Measurements from ENCODE around the gene RAB5B. TPM values are rescaled to one million over a fixed set of nuclear protein-coding genes. Genes with fewer than 3 reads are reported as not detected.
"Not testable (repeated sequence)": the region's sequence is repeated elsewhere in the genome, so short reads cannot be mapped to it uniquely, and the experiment has no call there.

RAB5B gene
- total and polyA plus RNA-seq, 10 of the 15 experiments (the other 5 are each of a cell fraction or from before 2014, with no cell fraction given): 7.5 to 149 (median 37.8) TPM

DNA sequence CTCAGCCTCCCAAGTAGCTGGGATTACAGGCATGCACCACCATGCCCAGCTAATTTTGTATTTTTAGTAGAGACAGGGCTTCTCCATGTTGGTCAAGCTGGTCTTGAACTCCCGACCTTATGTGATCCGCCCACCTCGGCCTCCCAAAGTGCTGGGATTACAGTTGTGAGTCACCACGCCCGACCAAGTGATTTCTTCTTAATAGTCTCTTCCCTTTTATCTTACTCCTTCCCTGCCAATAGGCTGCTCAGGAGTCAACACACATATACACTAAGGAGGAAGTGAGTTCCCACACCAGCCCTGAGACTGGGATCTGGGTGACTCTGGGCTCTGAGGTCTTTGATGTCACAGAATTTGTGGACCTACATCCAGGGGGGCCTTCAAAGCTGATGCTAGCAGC, 29.5 kb downstream of the RAB5B start:
- H3K9ac ChIP-seq (ENCODE audit: control insufficient read depth, insufficient read depth, low read length); in situ Hi-C loops (cut with MboI); intact Hi-C loops (cut with micrococcal nuclease; ENCODE audit: unreplicated experiment); H4K20me1 ChIP-seq (ENCODE audit: control insufficient read depth, insufficient read depth); FAIRE-seq; BruUV-seq (replicated peaks); H3K4me2 ChIP-seq (ENCODE audit: control insufficient read depth, insufficient read depth); H3K27ac ChIP-seq (ENCODE audit: control insufficient read depth, insufficient read depth); SMC1A ChIA-PET (ENCODE audit: uncharacterized antibody, unreplicated experiment); RAD21 ChIA-PET (ENCODE audit: unreplicated experiment); ATAC-seq; H3K4me3 ChIP-seq; H3K27me3 ChIP-seq (replicated peaks in 1 of 2; ENCODE audit: control insufficient read depth in 2 of 2, insufficient read depth in 2 of 2, low read length in 1 of 2); H3K4me1 ChIP-seq (ENCODE audit: control insufficient read depth, insufficient read depth, low read length); H2AFZ ChIP-seq (ENCODE audit: control insufficient read depth, low read depth, low read length); H3K9me3 ChIP-seq (replicated peaks; ENCODE audit: control insufficient read depth, insufficient read depth, low read length); H3K79me2 ChIP-seq (ENCODE audit: control insufficient read depth, insufficient read depth, low read length); H3K36me3 ChIP-seq (ENCODE audit: control insufficient read depth in 2 of 2, insufficient read depth in 2 of 2, low read length in 1 of 2); DNase-seq (ENCODE audit: low read depth, low spot score): not testable (repeated sequence)
- POLR2A ChIA-PET: interaction anchor here (0.6 to 0.8 kb wide), 3 partner anchors 18 to 1543 kb away, joined by 3 to 6 read pairs (median 3); no protein-coding TSS in a partner anchor
- 70% methylated on average over 5 of the region's 5 CpGs for WGBS (ENCODE audit: insufficient coverage, insufficient replicate concordance, low lambda C conversion rate, missing lambda C conversion rate)
- CTCF ChIA-PET: interaction anchor here (0.6 to 1.0 kb wide), 2 partner anchors 64 to 269 kb away, joined by 3 to 4 read pairs; no protein-coding TSS in a partner anchor

DNA sequence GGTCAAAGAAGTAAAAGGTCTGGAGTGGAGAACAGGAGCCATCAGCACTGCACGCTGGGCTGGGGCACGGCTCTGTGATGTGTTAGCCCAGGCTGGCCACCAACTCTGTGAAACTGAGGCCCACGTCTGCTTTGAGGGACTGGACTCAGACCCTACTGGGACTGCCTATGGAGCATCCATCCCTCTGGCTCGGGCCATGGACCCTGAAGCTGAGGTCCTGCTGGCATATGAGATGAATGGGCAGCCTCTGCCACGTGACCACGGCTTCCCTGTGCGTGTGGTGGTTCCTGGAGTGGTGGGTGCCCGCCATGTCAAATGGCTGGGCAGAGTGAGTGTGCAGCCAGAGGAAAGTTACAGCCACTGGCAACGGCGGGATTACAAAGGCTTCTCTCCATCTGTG, 30.3 kb downstream of the RAB5B start:
- in situ Hi-C loops (cut with MboI) (no loop called here), intact Hi-C loops (cut with micrococcal nuclease; ENCODE audit: unreplicated experiment) (no loop called here)
- TF ChIP-seq, protein P1, sequence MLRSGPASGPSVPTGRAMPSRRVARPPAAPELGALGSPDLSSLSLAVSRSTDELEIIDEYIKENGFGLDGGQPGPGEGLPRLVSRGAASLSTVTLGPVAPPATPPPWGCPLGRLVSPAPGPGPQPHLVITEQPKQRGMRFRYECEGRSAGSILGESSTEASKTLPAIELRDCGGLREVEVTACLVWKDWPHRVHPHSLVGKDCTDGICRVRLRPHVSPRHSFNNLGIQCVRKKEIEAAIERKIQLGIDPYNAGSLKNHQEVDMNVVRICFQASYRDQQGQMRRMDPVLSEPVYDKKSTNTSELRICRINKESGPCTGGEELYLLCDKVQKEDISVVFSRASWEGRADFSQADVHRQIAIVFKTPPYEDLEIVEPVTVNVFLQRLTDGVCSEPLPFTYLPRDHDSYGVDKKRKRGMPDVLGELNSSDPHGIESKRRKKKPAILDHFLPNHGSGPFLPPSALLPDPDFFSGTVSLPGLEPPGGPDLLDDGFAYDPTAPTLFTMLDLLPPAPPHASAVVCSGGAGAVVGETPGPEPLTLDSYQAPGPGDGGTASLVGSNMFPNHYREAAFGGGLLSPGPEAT (IDR thresholded peaks at IDR 0.05; ENCODE audit: low read depth): no peak
- no peak for TF ChIP-seq ESRRA (IDR thresholded peaks at IDR 0.05; ENCODE audit: low read length)
- no peak for TF ChIP-seq CHD1 (IDR thresholded peaks at IDR 0.05; ENCODE audit: low read depth, low read length)
- TF ChIP-seq, protein P2, sequence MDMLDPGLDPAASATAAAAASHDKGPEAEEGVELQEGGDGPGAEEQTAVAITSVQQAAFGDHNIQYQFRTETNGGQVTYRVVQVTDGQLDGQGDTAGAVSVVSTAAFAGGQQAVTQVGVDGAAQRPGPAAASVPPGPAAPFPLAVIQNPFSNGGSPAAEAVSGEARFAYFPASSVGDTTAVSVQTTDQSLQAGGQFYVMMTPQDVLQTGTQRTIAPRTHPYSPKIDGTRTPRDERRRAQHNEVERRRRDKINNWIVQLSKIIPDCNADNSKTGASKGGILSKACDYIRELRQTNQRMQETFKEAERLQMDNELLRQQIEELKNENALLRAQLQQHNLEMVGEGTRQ (IDR thresholded peaks at IDR 0.05; ENCODE audit: borderline replicate concordance, low read depth, low read length): no peak
- TF ChIP-seq FOXM1 (IDR thresholded peaks at IDR 0.05; ENCODE audit: low read depth, low read length): no peak
- TF ChIP-seq, protein P3, sequence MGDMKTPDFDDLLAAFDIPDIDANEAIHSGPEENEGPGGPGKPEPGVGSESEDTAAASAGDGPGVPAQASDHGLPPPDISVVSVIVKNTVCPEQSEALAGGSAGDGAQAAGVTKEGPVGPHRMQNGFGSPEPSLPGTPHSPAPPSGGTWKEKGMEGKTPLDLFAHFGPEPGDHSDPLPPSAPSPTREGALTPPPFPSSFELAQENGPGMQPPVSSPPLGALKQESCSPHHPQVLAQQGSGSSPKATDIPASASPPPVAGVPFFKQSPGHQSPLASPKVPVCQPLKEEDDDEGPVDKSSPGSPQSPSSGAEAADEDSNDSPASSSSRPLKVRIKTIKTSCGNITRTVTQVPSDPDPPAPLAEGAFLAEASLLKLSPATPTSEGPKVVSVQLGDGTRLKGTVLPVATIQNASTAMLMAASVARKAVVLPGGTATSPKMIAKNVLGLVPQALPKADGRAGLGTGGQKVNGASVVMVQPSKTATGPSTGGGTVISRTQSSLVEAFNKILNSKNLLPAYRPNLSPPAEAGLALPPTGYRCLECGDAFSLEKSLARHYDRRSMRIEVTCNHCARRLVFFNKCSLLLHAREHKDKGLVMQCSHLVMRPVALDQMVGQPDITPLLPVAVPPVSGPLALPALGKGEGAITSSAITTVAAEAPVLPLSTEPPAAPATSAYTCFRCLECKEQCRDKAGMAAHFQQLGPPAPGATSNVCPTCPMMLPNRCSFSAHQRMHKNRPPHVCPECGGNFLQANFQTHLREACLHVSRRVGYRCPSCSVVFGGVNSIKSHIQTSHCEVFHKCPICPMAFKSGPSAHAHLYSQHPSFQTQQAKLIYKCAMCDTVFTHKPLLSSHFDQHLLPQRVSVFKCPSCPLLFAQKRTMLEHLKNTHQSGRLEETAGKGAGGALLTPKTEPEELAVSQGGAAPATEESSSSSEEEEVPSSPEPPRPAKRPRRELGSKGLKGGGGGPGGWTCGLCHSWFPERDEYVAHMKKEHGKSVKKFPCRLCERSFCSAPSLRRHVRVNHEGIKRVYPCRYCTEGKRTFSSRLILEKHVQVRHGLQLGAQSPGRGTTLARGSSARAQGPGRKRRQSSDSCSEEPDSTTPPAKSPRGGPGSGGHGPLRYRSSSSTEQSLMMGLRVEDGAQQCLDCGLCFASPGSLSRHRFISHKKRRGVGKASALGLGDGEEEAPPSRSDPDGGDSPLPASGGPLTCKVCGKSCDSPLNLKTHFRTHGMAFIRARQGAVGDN (IDR thresholded peaks at IDR 0.05): no peak
- TF ChIP-seq MEF2B (IDR thresholded peaks at IDR 0.05; ENCODE audit: partially characterized antibody, poor library complexity, severe bottlenecking): no peak
- Histone ChIP-seq H3K4me1 (ENCODE audit: control insufficient read depth, insufficient read depth, low read length) (no peaks in the 10 kb centered on the region), H3K9ac (ENCODE audit: control insufficient read depth, insufficient read depth, low read length) (no peak overlapping the region), H3K79me2 (ENCODE audit: control insufficient read depth, insufficient read depth, low read length) (no peaks in the 10 kb centered on the region), H3K27ac (ENCODE audit: control insufficient read depth, insufficient read depth) (no peak overlapping the region), H3K9me3 (replicated peaks; ENCODE audit: control insufficient read depth, insufficient read depth, low read length) (no peaks in the 10 kb centered on the region), H3K36me3 (ENCODE audit: control insufficient read depth in 2 of 2, insufficient read depth in 2 of 2, low read length in 1 of 2) (no peaks in the 10 kb centered on the region; a peak in 1 of 4 replicates), H4K20me1 (ENCODE audit: control insufficient read depth, insufficient read depth) (no peaks in the 10 kb centered on the region), H3K4me3 (no peak overlapping the region), H3K27me3 (replicated peaks in 1 of 2; ENCODE audit: control insufficient read depth in 2 of 2, insufficient read depth in 2 of 2, low read length in 1 of 2) (no peaks in the 10 kb centered on the region), H3K4me2 (ENCODE audit: control insufficient read depth, insufficient read depth) (no peak overlapping the region), H2AFZ (ENCODE audit: control insufficient read depth, low read depth, low read length) (no peak overlapping the region)
- ChIA-PET POLR2A (interaction anchor here (0.6 kb wide), 1 partner anchor 17 kb away, joined by 3 read pairs; no protein-coding TSS in a partner anchor), SMC1A (ENCODE audit: uncharacterized antibody, unreplicated experiment) (no interaction called here), RAD21 (ENCODE audit: unreplicated experiment) (no interaction called here), CTCF (interaction anchor here (0.6 to 1.0 kb wide), 2 partner anchors 65 to 270 kb away, joined by 3 to 4 read pairs; no protein-coding TSS in a partner anchor)
- WGBS (ENCODE audit: insufficient coverage, insufficient replicate concordance, low lambda C conversion rate, missing lambda C conversion rate): 71% methylated on average over 10 of the region's 10 CpGs
- BruUV-seq (replicated peaks): no TSS peak
- FAIRE-seq (no peak), DNase-seq (ENCODE audit: low read depth, low spot score) (no peak), ATAC-seq (no peak)
